ENCODE measurements around the gene MT3. TPM values are rescaled to one million over a fixed set of nuclear protein-coding genes. Genes with fewer than 3 reads are reported as not detected.

MT3 gene
- total and polyA plus RNA-seq, 9 of the 15 experiments (the other 6 are each of a cell fraction or from before 2014, with no cell fraction given): not detected

GRCh38 chr16:56625943-56626654 is 36.8 kb downstream of the MT3 start (continued):
- TF ChIP-seq AFF4 (CRISPR knock-in tag; IDR thresholded peaks at IDR 0.05) (no peak), MAX (CRISPR knock-in tag; IDR thresholded peaks at IDR 0.05) (no peak), ZNF217 (CRISPR knock-in tag; IDR thresholded peaks at IDR 0.05) (no peak), BRF2 (IDR thresholded peaks at IDR 0.05; ENCODE audit: borderline replicate concordance, insufficient read depth, insufficient read length) (no peak), MCM7 (IDR thresholded peaks at IDR 0.05) (no peak)
